HEK293 (cell line): ENCODE results near the gene HAO2.

Experiments
- ZBTB7A ChIP-seq: fragments of 450-650 bp; formaldehyde crosslinking; IDR thresholded peaks from 2 replicates; pipeline ENCODE4 v1.5.1; 2016; ENCODE audit warnings: low read depth, missing biosample characterization, missing genetic modification characterization
- ZNF121 ChIP-seq: fragments of 450-650 bp; formaldehyde crosslinking; IDR thresholded peaks from 2 replicates; pipeline ENCODE4 v1.5.1; 2016; ENCODE audit warnings: missing biosample characterization, missing genetic modification characterization
- ZNF133 ChIP-seq: fragments of 450-650 bp; formaldehyde crosslinking; IDR thresholded peaks from 2 replicates; pipeline ENCODE4 v1.5.1; 2016; ENCODE audit warnings: missing biosample characterization, missing genetic modification characterization
- ZNF423 ChIP-seq: fragments of 450-650 bp; formaldehyde crosslinking; IDR thresholded peaks from 2 replicates; pipeline ENCODE4 v1.5.1; 2016; ENCODE audit warnings: missing biosample characterization, missing genetic modification characterization
- TF ChIP-seq, protein P1 (sequence below): fragments of 450-650 bp; formaldehyde crosslinking; IDR thresholded peaks from 2 replicates; pipeline ENCODE4 v1.5.1; 2016; ENCODE audit warnings: missing biosample characterization, missing genetic modification characterization
- TF ChIP-seq, protein P2 (sequence below): fragments of 450-650 bp; formaldehyde crosslinking; IDR thresholded peaks from 2 replicates; pipeline ENCODE4 v1.5.1; 2016; ENCODE audit warnings: missing biosample characterization, missing genetic modification characterization
- TF ChIP-seq, protein P3 (sequence below): sonication (generic); formaldehyde crosslinking; IDR thresholded peaks from 2 replicates; pipeline ENCODE4 v1.8.1; 2022; ENCODE audit warnings: mild to moderate bottlenecking, moderate library complexity, missing genetic modification reagents

DNA sequence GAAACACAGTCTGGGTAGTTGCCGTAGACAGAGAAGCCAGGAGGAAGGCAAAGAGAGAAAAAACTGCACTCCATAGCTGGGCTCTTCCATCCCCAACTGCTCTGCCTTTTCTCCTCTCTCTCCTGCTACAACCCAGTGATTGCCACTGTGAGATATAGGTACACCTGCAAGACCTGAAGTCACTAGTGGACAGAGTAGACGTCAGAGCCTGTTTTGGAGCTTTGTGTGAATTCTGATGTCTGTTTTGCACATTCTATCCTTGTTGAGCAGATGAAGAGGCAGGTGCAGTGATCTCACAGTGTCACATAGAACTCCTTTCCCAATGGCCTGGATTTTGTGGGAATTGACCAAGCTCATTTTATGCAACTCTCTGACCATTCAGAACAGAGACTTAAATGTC is 2.2 kb downstream of the HAO2 start:
- TF ChIP-seq, protein P1, sequence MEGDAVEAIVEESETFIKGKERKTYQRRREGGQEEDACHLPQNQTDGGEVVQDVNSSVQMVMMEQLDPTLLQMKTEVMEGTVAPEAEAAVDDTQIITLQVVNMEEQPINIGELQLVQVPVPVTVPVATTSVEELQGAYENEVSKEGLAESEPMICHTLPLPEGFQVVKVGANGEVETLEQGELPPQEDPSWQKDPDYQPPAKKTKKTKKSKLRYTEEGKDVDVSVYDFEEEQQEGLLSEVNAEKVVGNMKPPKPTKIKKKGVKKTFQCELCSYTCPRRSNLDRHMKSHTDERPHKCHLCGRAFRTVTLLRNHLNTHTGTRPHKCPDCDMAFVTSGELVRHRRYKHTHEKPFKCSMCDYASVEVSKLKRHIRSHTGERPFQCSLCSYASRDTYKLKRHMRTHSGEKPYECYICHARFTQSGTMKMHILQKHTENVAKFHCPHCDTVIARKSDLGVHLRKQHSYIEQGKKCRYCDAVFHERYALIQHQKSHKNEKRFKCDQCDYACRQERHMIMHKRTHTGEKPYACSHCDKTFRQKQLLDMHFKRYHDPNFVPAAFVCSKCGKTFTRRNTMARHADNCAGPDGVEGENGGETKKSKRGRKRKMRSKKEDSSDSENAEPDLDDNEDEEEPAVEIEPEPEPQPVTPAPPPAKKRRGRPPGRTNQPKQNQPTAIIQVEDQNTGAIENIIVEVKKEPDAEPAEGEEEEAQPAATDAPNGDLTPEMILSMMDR: no peak
- TF ChIP-seq, protein P2, sequence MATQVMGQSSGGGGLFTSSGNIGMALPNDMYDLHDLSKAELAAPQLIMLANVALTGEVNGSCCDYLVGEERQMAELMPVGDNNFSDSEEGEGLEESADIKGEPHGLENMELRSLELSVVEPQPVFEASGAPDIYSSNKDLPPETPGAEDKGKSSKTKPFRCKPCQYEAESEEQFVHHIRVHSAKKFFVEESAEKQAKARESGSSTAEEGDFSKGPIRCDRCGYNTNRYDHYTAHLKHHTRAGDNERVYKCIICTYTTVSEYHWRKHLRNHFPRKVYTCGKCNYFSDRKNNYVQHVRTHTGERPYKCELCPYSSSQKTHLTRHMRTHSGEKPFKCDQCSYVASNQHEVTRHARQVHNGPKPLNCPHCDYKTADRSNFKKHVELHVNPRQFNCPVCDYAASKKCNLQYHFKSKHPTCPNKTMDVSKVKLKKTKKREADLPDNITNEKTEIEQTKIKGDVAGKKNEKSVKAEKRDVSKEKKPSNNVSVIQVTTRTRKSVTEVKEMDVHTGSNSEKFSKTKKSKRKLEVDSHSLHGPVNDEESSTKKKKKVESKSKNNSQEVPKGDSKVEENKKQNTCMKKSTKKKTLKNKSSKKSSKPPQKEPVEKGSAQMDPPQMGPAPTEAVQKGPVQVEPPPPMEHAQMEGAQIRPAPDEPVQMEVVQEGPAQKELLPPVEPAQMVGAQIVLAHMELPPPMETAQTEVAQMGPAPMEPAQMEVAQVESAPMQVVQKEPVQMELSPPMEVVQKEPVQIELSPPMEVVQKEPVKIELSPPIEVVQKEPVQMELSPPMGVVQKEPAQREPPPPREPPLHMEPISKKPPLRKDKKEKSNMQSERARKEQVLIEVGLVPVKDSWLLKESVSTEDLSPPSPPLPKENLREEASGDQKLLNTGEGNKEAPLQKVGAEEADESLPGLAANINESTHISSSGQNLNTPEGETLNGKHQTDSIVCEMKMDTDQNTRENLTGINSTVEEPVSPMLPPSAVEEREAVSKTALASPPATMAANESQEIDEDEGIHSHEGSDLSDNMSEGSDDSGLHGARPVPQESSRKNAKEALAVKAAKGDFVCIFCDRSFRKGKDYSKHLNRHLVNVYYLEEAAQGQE (tag by site-specific recombination): no peak
- TF ChIP-seq ZNF423 (tag by site-specific recombination) (no peak), ZNF121 (tag by site-specific recombination) (no peak), ZNF133 (tag by site-specific recombination) (no peak), ZBTB7A (tag by site-specific recombination) (no peak)
- TF ChIP-seq, protein P3, sequence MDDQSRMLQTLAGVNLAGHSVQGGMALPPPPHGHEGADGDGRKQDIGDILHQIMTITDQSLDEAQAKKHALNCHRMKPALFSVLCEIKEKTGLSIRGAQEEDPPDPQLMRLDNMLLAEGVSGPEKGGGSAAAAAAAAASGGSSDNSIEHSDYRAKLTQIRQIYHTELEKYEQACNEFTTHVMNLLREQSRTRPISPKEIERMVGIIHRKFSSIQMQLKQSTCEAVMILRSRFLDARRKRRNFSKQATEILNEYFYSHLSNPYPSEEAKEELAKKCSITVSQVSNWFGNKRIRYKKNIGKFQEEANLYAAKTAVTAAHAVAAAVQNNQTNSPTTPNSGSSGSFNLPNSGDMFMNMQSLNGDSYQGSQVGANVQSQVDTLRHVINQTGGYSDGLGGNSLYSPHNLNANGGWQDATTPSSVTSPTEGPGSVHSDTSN: no peak
